Urinary bladder (tissue), 4 donors: ENCODE data around the gene BUD23. TPM values are rescaled to one million over a fixed set of nuclear protein-coding genes. Genes with fewer than 3 reads are reported as not detected.

Source experiments
- DNase-seq: peaks from one replicate; pipeline ENCODE4 v3.0.0-alpha.2; 2015; ENCODE audit errors: extremely low spot score
- H3K27ac ChIP-seq: one replicate; pipeline ENCODE4 v1.5.1; 2013; ENCODE audit warnings: low read depth, mild to moderate bottlenecking, moderate library complexity
- H3K36me3 ChIP-seq: one replicate; pipeline ENCODE4 v1.6.1; 2013; ENCODE audit warnings: mild to moderate bottlenecking, moderate library complexity; ENCODE audit not compliant: insufficient read depth
- H3K4me1 ChIP-seq: one replicate; pipeline ENCODE4 v1.6.1; 2013; ENCODE audit warnings: mild to moderate bottlenecking, moderate library complexity; ENCODE audit not compliant: insufficient read depth
- H3K4me3 ChIP-seq: one replicate; pipeline ENCODE4 v1.5.1; 2013; ENCODE audit warnings: low read depth, low read length
- WGBS: extraction: QIAGEN DNeasy Blood & Tissue Kit; methylation state at CpG from one replicate; pipeline ENCODE4 v1.1.7; 2013; 5-methylcytosine and 5-hydroxymethylcytosine counted together
- polyA plus RNA-seq: library from polyadenylated mRNA; stranded (reverse); fragments of 200-250 nt; gene quantifications from one replicate; pipeline ENCODE4 v1.2.3, GENCODE V29; 2013
- total RNA-seq: library from RNA; depleted of rRNA; stranded (reverse); fragments of >200 nt; gene quantifications from one replicate; pipeline ENCODE4 v1.2.3, GENCODE V29; 2014
- donor health status: healthy with polysubstance abuse.
- donor health status: healthy.

BUD23 gene
- total and polyA plus RNA-seq, 2 donors: 22.9 to 69.4 TPM

GRCh38 chr7:73723813-73724212 lies 40.4 kb downstream of the BUD23 start:
- Histone ChIP-seq H3K36me3 (no peaks in the 10 kb centered on the region), H3K4me3 (no peak overlapping the region), H3K27ac (no peak overlapping the region), H3K4me1 (no peaks in the 10 kb centered on the region)
- no peak for DNase-seq
- 88% methylated on average over 3 of the region's 3 CpGs for WGBS

GRCh38 chr7:73726083-73726466 lies 42.7 kb downstream of the BUD23 start:
- no peak overlapping the region for H3K4me3 ChIP-seq
- no peaks in the 10 kb centered on the region for H3K4me1 ChIP-seq
- no peak for DNase-seq
- H3K27ac ChIP-seq: no peak overlapping the region
- H3K36me3 ChIP-seq: no peaks in the 10 kb centered on the region
- WGBS: 68% methylated on average over 1 of the region's 1 CpG

DNA sequence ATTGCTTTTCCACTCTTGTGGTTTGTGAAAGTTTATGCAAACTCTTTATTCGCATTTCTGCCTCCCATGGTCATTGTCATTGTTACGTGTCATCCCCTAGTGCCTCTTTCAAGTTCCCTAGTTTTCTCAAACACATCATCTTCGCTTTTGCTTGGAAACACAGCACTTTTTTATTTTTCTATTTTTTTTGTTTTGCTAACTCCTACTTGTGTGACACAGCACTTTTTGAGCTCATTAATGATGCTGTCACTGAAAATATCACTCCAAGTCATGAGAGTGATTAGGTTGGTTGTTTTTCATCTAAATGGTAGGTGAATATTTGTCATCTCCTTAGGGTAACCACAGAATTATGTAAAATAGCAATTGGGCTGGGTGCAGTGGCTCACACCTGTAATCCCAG lies 44.6 kb downstream of the BUD23 start:
- H3K36me3 ChIP-seq: no peaks in the 10 kb centered on the region
- DNase-seq: no peak
- 60% methylated on average over 3 of the region's 3 CpGs for WGBS
- no peaks in the 10 kb centered on the region for H3K4me1 ChIP-seq
- no peak overlapping the region for H3K27ac ChIP-seq
- no peak overlapping the region for H3K4me3 ChIP-seq

DNA sequence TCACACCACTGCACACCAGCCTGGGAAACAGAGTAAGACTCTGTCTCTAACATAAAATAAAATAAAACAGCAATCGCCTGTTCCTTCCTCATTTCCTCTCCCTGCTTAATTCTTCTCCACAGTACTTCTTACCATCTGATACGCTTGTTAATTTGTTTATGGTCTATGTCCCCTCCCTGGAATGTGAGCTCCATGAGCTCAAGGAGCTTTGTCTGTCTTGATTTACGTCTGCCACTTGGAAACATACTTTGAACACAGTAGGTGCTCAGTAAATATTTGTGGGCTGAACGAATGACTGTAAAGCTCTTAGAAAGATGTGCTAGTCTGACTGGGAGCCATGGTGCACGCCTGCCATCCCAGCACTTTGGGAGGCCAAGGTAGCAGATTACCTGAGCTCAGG lies 45.2 kb downstream of the BUD23 start:
- no peaks in the 10 kb centered on the region for H3K36me3 ChIP-seq
- H3K4me1 ChIP-seq: no peaks in the 10 kb centered on the region
- DNase-seq: no peak
- H3K4me3 ChIP-seq: no peak overlapping the region
- 43% methylated on average over 5 of the region's 5 CpGs for WGBS
- no peak overlapping the region for H3K27ac ChIP-seq

GRCh38 chr7:73730485-73730884 lies 47.1 kb downstream of the BUD23 start:
- DNase-seq: no peak
- Histone ChIP-seq H3K4me1 (no peaks in the 10 kb centered on the region), H3K27ac (no peak overlapping the region), H3K4me3 (no peak overlapping the region), H3K36me3 (no peaks in the 10 kb centered on the region)
- 35% methylated on average over 3 of the region's 3 CpGs for WGBS

GRCh38 chr7:73732397-73732796 lies 49.0 kb downstream of the BUD23 start:
- no peak for DNase-seq
- Histone ChIP-seq H3K4me3 (no peak overlapping the region), H3K36me3 (no peaks in the 10 kb centered on the region), H3K4me1 (no peaks in the 10 kb centered on the region), H3K27ac (no peak overlapping the region)
- 59% methylated on average over 2 of the region's 2 CpGs for WGBS

- no peak for DNase-seq
- 64% methylated on average over 16 of the region's 16 CpGs for WGBS
Observed at GRCh38 chr7:73734619-73735527, 51.5 kb downstream of the BUD23 start.

DNA sequence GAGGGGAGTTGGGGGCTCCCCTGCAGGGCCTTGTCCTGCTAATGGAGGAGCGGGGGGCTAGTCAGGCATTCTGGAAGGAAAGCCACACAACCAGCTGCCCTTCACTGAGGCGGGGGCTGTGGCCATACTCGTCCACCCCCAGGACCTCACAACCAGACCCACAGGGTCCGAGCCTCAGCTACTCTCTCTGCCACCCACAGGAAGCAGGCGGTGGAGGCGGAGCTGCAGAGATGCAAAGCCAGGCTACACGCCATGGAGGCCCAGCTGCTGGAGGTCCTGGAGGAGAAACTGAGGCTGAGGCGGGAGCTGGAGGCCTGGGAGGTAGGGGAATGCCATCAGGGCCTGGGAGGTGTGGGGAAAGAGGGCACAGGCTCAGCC lies 52.1 kb downstream of the BUD23 start:
- Histone ChIP-seq H3K4me1 (no peaks in the 10 kb centered on the region), H3K36me3 (no peaks in the 10 kb centered on the region), H3K27ac (no peak overlapping the region), H3K4me3 (no peak overlapping the region)
- no peak for DNase-seq
- WGBS: 93% methylated on average over 8 of the region's 8 CpGs

More at GRCh38 chr7:73734619-73735527, 51.5 kb downstream of the BUD23 start:
- Histone ChIP-seq H3K36me3 (no peaks in the 10 kb centered on the region), H3K4me3 (no peak overlapping the region), H3K27ac (peak overlapping the region; percentile 34), H3K4me1 (no peaks in the 10 kb centered on the region)

DNA sequence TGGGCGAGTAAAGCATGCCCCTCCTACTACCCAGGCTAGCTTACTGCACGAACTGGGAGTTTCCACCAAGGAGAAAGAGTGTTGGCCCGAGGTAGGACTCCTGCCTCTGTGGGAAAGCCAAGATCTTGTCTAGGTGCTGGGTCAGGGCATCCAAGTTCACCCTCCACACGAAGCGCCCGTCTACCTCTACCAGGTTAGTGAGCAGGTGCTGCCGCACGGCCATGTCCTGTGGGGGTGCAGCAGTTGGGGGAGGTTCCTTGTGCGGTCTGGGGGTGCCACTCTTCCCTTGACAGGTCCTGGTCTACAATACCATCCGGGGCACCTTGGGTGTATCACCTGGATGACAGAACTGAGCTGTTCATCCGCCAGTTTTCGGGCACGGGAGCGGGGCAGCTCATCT lies 53.5 kb downstream of the BUD23 start:
- DNase-seq: no peak
- H3K36me3 ChIP-seq: no peaks in the 10 kb centered on the region
- 95% methylated on average over 14 of the region's 14 CpGs for WGBS
- H3K27ac ChIP-seq: no peak overlapping the region
- H3K4me1 ChIP-seq: no peaks in the 10 kb centered on the region
- no peak overlapping the region for H3K4me3 ChIP-seq

DNA sequence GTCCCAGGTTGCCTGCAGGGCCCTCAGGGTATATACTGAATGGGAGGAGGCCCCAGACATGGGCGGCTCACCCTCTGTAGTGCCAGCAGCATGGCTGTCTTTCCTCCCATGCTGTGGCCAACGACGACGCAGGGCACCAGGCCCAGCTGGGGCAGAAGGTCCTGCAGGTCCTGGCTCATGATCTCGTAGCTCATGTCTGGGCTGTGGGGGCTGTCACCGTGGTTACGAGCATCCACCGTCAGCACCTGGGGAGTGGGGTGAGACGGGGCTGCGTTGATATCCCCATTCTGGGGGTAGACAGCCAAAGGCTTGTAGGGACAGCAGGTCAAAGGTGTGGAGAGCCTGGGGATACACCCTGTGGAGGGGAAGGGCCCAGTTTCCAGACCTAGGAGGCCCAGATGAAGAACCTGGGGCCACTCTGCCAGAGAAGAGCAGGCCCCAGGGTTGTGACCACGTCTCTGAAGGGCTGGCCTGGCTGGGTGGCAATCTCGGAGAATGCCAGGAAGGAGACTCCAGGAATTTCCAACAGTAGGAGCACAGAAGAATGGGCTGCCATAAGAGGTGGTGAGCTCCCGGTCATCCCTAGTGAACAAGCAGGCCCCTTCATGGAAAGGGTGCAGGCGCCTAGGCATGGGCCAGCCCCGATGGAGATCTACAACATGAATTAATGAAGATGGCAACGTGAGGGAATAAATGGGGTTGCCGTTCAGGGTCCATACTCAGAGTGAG lies 54.3 kb downstream of the BUD23 start:
- no peak for DNase-seq
- H3K27ac ChIP-seq: no peak overlapping the region
- 75% methylated on average over 17 of the region's 17 CpGs for WGBS
- peak overlapping the region; percentile 63 for H3K4me3 ChIP-seq
- H3K36me3 ChIP-seq: no peaks in the 10 kb centered on the region
- H3K4me1 ChIP-seq: peaks cover 2% of the 10 kb centered on the region

DNA sequence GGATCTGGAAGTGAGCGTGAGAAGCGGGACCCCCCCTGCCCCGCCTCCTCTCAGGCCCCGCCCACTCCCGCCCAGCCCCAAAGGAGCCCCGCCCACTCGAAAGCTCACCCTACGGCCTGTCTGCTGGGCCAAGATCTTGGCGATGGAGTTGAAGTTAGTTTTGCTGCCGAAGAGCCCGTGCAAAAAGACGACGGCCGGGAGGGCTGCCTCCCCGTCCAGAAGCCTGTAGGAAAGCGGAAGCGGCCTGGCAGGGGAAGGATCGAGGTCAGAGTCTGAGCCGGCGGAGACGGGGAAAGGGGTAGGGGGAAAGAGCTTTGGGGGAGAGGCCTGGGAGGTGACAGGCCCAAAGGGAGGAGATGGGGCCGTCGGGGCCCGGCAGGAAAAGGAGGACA lies 54.8 kb downstream of the BUD23 start:
- Histone ChIP-seq H3K4me3 (peak overlapping the region; percentile 63), H3K36me3 (no peaks in the 10 kb centered on the region), H3K27ac (peak overlapping the region; percentile 44), H3K4me1 (peaks cover 2% of the 10 kb centered on the region)
- DNase-seq: no peak
- WGBS: under 1% methylated on average over 24 of the region's 24 CpGs

DNA sequence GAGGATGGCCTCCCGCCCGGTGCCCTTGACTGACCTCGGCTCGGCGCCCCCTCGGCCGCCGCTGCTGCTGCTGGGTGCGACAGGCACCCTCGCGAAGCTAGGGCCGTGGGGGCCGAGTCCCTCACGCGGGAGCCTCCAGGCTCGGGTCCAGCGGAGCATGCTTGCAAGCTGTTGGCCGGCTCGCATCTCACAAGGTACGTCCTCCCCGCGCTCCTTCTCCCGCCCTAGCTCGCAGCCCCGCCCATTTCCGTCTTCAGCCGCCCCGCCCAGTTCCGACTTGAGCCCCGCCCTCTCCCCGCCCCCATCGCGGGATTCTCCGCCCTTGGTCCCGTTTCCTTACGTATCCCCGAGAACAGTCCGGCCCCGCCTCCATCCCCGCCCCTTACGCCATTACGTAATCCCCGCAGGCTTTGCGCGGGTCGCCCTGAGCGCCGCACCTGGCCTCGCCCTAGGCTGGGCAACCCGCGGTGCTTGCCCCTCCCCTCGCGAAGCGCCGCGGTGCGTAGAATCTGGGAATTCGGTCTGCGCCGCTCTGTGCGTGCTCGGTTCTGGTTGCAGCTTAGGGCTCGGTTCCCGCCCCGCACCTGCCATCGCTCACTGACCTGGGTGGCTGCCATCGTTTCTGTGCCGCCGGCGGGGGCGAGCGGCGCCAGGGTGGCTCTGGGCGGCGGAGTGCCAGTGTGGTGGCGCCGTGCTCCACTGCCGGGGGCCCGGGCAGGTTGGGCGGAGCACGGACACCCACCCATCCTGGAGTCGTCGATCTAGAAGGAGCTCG lies 55.4 kb downstream of the BUD23 start, which contains the start of gene ABHD11:
TSS of gene ABHD11 (minus strand) at position 191 of the 775 bp plus-strand sequence. CDS start at position 159, 32 bp downstream.
- Histone ChIP-seq H3K27ac (peak within 1 kb of the TSS; percentile 90), H3K36me3 (no peaks in the 10 kb centered on the region), H3K4me3 (peak within 1 kb of the TSS; percentile 63), H3K4me1 (peaks cover 2% of the 10 kb centered on the region)
- peak; percentile 92 for DNase-seq
- under 1% methylated on average over 84 of the region's 84 CpGs for WGBS

- H3K27ac ChIP-seq: peak overlapping the region; percentile 90
- H3K4me3 ChIP-seq: peak overlapping the region; percentile 62
- H3K36me3 ChIP-seq: no peaks in the 10 kb centered on the region
- 52% methylated on average over 13 of the region's 13 CpGs for WGBS
- DNase-seq: no peak
- peaks cover 2% of the 10 kb centered on the region for H3K4me1 ChIP-seq
Observed at GRCh38 chr7:73739387-73739767, 56.0 kb downstream of the BUD23 start.
